Measurements from ENCODE around the gene AOPEP.

Gene AOPEP

DNA sequence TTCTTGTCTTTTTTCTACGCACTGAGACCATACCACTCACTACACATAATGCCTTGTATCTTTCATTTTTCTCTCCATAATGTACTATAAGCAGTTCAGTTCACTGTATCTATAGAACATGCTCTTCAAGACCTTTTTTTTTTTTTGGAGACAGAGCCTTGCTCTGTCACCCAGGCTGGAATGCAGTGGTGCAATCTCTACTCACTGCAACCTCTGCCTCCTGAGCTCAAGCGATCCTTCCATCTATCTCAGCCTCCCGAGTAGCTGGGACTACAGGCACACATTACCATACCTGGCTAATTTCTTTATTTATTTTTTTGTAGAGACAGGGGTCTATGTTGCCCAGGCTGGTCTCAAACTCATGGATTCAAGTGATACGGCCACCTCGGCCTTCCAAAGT lies 382.3 kb downstream of the AOPEP start:
- DNase-seq (ENCODE audit: low read depth, low spot score), result no peak

DNA sequence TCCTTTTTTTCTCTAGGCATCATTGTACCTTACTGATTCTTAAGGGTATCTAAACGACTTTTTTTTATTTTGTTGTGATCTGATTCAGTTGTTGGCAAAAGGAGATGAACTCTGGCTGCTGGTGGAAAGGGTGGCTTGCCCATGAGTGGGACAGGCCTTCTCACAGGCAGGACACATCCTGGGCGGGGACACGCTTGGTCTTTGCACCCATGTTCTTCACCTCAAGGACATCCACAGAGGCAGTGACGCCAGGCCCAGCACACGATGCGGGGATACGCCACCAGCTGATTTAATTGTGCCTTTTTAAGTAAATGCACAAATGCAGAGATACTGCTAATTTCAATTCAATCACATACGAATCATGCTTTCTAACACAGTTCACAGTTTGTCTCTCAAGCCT lies 383.0 kb downstream of the AOPEP start:
- no peak for DNase-seq (ENCODE audit: low read depth, low spot score)

DNA sequence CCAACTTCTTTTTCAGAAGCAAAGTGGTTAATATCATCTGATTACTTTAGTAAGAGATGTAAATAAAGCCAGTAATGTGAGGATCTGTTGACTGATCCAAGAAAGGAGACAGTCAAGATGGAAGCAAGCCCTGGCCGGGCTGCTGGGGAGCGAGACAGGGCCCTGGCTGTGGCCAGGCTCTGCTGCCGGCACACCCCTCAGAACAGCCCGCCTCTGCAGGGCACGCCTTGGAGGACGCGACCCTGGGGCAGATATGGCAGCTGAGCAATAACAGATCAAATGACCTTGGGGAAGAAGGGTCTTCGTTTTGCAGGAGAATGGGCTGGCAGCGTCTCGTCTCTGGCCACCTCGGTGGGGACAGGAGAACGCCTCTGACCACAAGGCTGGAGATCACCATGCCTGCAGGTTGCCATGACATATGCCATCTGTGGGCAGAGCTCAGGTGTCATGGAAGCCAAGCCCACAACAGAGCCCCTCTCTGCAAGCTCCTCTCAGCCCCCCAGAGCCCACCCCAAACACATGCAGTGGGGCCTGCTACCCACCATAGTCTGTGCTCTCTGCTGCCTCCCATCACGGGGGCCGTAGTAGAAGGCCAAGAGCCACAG lies 384.5 kb downstream of the AOPEP start:
- no peak for DNase-seq (ENCODE audit: low read depth, low spot score)

DNA sequence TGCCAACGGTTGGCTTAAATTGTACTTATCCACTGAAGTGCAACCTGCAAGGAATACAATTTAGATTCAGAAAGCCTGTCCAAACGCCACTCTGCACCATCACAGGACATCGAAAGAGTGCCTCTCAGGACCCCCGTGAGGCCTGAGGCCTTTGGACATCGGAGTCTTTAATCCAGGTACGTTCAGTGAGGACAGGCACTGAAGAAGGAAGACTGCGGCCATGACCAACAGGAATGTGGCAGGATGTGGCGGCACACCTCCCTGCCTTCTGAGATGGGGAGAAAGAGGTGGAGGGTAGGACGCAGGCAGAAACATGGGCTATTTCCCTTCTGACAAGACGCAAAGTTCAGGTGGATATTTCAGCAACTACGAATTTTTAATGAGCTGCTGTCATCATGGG lies 385.2 kb downstream of the AOPEP start:
- no peak for DNase-seq (ENCODE audit: low read depth, low spot score)

DNA sequence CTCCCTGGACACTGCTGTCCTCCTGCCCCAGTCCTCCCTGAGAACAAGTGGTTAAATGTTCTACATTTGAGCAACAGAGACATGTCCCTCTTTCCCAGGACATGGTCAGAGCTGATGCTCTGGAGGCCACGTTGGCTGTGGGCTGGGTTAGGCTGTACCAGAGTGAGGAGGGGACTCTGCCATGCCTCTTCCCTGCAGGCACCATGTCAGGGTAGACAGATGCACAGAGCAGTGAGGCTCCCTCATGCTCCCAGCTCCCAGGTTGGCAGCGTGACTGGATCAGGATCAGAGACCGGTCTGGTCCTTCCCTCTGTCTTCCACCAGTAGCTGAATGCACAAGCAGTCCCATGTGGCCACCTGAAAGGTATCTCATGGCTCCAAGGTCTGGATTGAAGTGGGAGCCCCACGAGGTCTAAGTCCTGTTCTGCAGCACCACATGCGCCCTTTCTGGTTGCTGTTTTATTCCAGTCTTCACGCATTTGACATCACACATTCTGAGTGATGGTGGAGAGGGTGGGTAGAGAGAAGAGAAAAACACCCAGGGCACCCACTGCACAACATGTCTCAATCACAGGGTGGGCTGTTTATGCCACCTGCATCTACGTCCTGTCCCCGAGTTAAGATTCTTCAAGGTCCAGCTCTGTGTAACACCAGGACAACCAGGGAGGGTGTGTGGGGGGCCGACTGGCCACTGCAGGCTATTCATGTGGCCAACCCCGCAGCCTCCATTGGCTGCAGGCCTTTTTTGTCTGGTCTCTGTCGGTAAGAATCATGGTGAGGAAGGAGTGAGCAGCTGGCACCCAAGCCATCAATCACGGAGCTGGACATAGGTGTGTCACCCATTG lies 386.2 kb downstream of the AOPEP start:
- DNase-seq (ENCODE audit: low read depth, low spot score), result no peak

DNA sequence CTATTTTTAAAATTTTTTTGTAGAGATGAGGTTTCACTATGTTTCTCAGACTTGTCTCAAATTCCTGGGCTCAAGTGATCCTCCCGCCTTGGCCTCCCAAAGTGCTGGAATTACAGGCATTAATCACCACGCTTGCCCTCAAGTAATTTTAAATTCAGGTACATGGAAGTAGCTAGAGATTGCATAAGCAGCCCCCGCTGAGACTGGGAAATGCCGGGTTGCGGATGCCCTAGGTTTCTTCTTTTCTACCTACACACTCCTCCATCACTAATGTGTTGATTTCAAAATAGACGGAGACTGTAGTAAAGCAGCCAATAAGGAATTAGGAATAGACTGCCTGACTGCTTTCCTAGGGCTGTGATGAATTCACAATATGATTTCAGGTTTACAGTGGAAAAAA lies 388.6 kb downstream of the AOPEP start:
- no peak for DNase-seq (ENCODE audit: low read depth, low spot score)

DNA sequence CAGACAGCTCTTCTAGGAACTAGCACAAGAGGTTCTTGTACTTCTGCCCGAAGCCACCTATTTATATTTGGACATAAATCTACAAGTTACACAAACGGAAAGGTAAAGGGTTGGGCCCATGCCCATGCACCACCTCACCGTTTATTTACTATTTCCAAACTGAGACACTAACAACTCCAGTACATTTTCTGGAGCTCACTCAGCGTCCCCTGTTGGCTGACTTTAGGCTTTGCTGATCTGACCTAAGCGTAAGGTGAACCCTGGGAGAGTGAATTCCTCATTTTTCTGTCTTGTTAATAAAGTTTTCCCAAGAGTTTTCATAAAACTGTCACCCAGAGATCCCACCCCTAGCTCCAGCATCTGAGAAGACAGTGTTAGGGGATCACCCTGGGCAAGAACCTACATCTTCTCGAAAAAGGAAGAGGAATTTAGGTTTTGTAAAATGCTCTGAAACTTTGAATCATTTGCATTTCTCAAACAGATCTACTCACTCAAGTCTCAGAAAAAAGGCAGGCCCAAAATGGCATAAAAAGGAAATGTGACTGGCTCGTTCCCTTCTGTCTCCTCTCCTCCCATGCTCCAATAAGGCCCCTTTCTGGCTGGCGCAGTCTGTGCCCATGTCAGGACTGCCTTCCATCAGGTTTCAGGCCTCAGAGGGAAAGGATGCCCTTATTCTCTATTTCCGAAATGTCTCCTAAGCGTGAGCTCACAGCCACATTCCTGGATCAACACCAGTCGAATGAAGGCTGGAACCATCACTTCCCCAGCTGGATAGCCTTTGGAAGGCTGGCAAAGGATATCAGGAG lies 389.7 kb downstream of the AOPEP start:
- DNase-seq (ENCODE audit: low read depth, low spot score), result no peak

DNA sequence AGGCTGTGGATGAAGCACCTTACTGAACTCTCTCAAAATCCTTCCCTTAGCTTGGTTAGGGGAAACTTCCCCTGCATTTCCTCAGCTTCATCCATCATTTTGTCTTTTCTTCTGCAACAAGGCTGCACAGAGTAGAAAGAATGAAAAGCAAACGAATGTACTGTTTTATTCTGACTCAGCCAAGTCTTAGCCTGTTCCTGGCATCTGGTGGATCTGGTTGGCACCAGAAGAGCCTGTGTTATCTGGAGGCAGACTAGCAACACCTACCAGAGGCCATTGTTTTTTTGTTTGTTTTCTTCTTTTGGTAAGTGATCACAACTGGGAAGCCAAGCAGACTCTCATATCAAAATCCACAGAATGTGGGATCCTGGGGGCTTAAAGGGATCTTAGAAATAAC lies 390.3 kb downstream of the AOPEP start:
- no peak for DNase-seq (ENCODE audit: low read depth, low spot score)

DNA sequence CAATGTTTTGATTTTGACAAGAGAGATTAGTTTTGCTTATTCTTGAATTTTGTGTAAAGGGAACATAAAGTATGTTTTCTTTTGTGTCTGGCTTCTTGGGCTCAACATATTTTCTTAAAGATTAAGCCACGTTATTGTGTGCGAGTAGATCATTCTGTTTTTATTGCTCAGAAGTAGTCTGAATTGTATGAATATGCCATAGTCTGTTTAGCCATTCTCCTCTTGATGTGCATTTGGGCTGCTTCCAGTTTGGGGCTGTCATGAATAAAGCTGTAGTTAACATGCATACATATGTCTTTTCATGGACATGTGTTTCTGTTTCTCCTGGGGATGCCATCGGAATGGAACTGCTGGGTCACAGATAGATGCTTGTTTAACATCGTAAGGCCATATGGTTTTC lies 392.1 kb downstream of the AOPEP start:
- DNase-seq (ENCODE audit: low read depth, low spot score), result no peak

DNA sequence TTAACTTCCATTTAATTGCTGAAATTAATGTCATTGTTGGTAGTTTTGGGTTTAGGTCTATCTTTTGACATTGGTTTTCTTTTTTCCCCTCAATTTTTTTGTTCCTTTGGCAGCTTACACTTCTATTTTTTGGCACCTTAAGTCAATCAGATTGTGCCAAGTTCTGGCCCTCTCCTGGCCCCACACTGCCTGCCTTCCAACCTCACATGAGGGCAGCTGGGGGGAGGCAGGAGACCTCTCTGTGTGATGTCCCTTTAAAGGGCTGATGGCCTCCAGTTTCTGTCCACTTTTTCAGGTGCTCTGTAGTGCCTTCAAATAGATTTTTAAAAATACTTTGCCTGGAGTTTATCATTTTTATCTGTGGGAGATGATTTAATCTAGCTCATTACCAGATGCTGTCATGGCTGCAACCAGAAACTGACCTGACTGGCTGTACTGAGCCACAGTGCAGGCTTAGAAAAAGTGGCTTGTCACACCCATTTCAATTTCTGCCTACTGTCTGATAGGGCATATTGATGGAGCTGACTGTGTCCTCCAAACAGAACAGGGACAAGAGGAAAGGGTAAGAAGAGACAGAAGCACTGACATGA lies 394.4 kb downstream of the AOPEP start:
- DNase-seq (ENCODE audit: low read depth, low spot score), result no peak

DNA sequence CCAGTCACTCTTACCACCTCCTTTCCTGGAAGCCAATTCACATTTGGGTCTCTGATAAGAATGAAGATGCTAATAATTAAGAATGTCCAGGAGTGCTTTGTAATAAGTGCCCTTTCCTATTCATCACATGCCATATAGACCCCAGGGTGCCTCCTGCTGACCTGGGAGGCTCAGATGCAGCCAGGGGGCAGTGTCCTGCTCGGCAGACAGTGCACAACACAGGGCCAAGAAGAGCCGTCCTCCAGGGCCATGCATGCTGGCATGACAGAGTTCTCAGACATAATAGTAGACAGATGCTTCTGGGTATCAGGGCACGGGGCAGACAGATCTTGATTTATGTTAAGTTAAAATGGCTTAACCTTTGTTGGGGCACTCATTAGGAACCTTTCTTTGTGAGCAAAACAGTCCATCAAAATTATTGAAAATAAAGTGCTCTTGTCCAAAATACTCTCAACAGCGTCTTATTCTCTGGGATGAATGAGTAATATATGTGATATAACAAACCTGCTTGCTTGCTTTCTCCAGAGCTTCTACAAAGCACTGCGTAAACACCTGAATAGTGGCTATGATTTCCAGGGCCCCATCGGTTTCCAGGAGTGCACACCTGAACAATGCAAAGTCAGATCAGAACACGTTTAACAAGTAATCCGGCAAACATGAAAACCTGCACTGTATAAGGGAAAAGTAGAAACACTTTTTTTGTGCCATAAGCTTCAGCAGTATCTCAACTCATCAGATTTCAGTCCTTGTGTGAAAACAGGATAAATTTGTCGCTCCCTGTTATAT lies 398.3 kb downstream of the AOPEP start:
- no peak for DNase-seq (ENCODE audit: low read depth, low spot score)

DNA sequence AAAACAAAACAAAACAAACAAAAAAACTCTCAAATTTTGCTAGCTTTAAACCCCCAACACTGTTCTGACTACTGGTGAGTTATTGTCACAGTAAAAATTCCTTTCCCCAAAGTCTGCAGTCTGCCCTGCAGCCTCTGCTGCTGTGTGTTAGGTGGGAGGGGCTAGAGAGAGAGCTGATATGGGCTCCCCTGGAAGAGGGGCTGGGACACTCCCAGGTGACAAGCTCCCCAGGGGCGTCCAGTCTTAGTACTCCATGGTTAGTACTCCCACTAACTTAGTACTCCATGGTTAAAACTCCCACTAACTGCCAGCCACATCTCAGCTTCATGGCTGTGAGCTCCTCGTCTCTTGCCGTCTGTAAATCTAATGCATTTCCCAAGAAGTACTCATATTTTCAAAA lies 399.2 kb downstream of the AOPEP start:
- no peak for DNase-seq (ENCODE audit: low read depth, low spot score)

DNA sequence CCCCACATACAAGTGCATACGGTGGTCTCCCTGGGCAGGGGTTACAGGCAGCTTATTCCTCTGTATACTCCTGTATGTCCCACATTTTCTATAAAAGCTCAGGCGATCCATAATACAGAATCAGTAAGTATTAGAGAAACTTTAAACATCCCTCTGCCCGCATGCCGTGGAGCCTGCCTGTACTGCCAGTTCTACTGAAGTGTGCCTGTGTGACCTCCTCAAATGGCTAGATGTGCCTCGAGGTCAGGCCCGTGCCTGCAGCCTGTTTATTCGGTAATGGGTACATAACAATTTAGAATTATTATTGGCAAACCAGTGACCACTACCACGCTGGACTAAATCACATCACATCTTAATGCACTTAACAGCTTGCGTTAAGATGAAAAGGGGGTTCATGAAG lies 400.2 kb downstream of the AOPEP start:
- DNase-seq (ENCODE audit: low read depth, low spot score), result no peak

DNA sequence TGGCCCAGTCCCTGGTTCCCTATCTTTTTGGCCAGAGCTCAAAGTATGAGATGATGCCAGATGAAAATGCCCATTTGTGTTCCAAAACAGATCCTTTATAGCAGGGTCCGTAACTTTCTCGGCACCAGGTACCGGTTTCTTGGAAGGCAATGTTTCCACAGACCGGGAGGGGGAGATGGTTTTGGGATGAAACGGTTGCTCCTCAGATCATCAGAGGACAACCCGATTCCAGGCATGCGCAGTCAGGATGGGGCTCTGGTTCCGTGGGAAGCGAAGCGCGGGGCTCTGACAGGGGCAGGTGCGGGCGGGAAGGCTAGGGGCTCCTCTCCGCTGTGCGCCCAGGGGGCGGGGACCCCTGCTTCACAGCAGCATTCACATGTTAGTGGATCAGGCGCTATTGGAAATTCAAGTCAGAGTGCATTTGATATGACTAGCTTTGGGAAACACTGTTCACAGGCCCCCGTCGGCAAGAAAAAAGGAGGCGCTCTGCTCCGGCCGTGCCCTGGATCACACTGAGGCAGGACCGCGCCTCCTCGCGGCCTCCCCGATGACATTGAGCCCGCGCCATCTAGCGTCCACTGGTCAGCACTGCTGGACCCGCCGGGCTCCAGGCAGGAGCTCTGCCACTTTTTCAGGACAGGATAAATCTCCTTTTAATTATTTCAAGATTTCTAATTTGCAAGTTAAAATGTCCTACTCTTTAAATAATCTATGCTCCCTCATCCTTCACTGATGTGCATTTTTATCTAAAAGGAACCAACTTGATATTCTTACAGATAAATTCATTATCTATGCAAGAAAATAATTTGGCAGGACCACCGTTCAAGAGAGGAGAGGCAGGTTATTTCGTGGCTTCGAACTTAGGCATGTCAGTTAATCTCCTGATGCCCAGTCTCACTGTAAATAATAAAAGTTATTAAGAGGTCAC lies 401.0 kb downstream of the AOPEP start:
- DNase-seq (ENCODE audit: low read depth, low spot score), result peak; percentile 49

DNA sequence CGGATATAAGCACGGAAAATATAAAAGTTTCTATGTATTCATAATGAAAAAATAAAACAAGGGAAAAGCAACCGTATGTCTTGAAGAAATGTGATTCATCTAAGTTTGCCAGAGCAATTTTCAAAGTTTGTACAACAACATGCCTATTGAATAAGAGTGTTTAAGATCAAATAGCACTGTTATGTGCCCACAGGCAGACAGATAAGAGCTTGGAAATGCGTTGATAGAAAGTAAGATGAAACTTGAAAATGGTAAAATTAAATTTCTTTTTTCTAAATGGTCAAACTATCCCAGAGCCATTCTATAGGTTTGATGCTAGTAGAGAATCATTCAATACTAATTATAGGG lies 401.7 kb downstream of the AOPEP start:
- DNase-seq (ENCODE audit: low read depth, low spot score), result no peak

DNA sequence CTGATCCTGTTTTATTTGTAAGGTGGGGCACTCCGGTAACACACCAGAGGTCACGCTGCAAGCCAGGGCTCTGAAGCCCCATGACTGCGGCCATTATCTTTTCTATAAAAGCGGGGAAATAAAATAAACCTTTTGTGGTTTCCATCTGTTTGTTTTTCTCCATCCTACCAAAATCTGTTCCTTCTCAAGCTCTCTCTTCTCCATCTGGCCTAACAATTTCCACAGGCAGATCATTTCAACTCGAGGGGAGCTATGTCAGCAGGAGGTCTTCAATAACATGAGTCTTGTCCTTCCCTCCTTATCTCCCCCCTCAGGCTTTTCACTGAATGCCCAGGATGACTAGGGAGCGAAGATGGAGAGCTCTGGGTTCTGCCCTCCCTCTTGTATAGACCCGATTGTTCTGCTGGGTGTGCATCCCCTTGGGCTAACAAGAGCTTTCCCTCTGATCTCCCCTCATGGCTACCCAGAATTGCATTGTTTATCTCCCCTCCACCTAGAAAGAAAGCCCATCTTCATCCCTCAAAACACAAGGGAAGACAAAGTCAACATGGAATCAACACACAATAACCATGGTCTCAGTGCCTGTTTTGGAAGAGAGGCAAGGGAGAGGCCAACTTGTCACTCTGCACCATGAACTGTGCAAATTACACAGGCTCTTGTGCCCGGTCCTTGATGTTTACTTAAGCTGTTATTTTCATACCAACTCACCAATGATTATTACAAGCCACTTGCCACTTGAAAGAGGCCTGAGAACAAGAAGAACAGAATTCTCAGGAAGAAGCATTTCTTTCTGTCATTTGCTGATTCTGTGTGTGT lies 403.2 kb downstream of the AOPEP start:
- DNase-seq (ENCODE audit: low read depth, low spot score), result no peak

DNA sequence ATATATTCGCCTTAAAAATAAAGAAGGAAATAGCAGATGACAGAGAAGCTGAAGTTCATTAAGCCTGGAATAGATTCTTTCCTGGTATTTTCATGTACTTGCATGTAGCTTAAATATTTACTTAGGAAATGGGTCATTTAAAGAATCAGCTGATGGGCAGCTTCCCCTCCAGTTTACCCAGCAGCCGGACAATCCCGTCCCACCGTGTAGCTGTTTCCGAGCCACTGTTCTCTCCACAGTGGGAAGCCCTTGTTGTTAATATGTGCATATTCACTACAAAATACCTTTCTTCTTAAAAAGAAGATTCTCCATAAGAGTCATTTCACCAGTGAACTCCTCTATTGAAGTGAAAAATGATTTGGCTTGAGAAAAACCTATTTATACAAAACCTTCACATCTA lies 404.0 kb downstream of the AOPEP start:
- no peak for DNase-seq (ENCODE audit: low read depth, low spot score)

DNA sequence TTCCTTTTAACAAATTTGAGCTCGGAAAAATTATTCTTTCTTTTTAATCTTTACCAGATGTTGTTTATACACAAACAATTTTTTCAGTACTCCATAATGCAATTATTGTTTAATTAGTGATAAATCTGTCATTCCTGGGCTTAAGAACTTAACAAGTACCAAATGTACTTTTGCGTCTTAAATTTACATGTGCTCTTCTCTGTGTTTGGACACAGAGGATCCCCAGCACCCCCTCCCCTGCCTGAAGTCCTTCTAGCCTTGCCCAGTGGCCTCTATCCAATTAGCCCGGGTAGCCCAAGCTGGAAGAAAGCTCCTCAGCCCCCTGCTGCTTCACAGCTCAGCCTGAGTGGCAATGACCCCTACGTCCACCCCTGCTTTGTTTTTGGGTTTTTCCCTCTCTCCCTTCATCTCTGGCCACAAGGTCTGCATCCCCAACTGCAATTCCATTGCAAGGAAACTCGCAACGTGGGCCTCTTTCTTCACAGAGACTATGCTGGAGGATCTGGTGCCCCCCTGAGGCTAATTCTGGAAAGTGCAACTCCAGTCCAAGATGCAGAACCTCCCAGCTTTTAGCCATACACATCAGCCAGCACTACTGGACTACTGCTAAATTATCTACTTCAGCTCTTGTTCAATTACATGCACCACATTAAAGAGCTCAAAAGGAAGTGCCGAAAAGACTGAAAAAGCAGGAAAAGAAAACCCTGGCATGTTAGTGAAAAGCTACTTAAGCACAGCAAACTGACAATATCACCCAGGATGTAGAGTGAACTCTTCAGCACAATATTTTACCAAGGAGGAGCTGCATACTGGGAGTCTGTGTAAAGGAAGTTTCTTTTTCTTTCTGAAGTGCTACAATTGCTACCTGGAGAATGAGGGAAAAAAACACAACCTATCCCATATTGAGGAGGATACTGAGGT lies 404.8 kb downstream of the AOPEP start:
- peak; percentile 44 for DNase-seq (ENCODE audit: low read depth, low spot score)

Measured in smooth muscle cell of the brain vasculature (primary cell).